Measurements from ENCODE around the gene CCL11. TPM values are rescaled to one million over a fixed set of nuclear protein-coding genes. Genes with fewer than 3 reads are reported as not detected.

The CCL11 gene
- total RNA-seq = not detected in 2 replicates

DNA sequence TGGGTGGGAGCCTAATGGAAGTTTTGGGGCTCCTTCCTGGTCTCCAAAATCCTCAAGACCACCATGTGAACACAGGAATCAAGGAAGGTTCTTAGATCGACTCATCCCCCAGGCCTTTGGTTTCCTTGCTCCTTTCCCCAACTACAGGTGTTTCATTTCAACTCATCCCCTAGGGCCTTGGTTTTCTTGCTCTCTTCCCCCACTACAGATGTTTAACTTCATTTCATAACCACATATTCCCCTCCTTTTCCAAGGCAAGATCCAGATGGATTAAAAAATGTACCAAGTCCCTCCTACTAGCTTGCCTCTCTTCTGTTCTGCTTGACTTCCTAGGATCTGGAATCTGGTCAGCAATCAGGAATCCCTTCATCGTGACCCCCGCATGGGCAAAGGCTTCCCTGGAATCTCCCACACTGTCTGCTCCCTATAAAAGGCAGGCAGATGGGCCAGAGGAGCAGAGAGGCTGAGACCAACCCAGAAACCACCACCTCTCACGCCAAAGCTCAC, at the start of gene CCL11:
Gene CCL11 (plus strand): TSS at position 457 of the 507 bp plus-strand sequence. CDS start 67 bp downstream, outside the sequence.

DNA sequence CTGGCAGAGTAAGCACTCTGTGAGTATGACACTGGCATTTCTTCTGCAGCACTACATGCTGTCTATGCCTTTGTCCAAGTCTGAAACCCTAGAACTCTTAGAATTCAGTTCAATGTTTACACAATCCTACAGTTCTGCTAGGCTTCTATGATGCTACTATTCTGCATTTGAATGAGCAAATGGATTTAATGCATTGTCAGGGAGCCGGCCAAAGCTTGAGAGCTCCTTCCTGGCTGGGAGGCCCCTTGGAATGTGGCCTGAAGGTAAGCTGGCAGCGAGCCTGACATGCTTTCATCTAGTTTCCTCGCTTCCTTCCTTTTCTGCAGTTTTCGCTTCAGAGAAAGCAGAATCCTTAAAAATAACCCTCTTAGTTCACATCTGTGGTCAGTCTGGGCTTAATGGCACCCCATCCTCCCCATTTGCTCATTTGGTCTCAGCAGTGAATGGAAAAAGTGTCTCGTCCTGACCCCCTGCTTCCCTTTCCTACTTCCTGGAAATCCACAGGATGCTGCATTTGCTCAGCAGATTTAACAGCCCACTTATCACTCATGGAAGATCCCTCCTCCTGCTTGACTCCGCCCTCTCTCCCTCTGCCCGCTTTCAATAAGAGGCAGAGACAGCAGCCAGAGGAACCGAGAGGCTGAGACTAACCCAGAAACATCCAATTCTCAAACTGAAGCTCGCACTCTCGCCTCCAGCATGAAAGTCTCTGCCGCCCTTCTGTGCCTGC, 30.7 kb upstream of the CCL11 start, which contains the start of gene CCL2:
Gene CCL2 (plus strand): TSS at position 635 of the 730 bp plus-strand sequence. CDS start 65 bp downstream, at position 700.

DNA sequence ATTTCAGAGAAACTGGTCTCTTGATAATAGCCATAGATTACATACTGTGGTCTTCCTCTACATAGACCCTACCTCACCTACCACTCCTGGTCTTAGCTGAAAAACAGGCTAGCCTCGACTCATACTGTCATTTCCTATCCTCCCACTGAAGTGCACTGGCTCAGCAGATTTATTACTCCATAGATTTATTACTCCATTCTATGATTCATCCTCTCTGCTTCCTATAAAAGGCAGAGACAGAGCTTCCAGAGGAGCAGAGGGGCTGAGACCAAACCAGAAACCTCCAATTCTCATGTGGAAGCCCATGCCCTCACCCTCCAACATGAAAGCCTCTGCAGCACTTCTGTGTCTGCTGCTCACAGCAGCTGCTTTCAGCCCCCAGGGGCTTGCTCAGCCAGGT, 15.6 kb upstream of the CCL11 start, which contains the start of gene CCL7:
Gene CCL7 (plus strand): TSS at position 253 of the 400 bp plus-strand sequence. CDS start 70 bp downstream, at position 323.

DNA sequence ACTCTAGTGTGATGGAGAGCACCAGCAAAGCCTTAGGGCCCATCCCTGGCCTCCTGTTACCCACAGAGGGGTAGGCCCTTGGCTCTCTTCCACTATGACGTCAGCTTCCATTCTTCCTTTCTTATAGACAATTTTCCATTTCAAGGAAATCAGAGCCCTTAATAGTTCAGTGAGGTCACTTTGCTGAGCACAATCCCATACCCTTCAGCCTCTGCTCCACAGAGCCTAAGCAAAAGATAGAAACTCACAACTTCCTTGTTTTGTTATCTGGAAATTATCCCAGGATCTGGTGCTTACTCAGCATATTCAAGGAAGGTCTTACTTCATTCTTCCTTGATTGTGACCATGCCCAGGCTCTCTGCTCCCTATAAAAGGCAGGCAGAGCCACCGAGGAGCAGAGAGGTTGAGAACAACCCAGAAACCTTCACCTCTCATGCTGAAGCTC, 33.5 kb downstream of the CCL11 start, which contains the start of gene CCL8:
Gene CCL8 (plus strand): TSS at position 397 of the 445 bp plus-strand sequence. CDS start 67 bp downstream, outside the sequence.

Other genes starting within 250 kb of the CCL11 start
- gene CCL2, start 30.5 kb upstream of the CCL11 start, total RNA-seq = 163 and 208 TPM in 2 replicates
- gene CCL7, start 15.5 kb upstream of the CCL11 start, total RNA-seq = 0.85 and 3.7 TPM in 2 replicates
- gene CCL8, start 33.7 kb downstream of the CCL11 start, total RNA-seq = 0.20 and 0.26 TPM in 2 replicates
- gene CCL13, start 70.7 kb downstream of the CCL11 start, total RNA-seq = 3.9 TPM in 1 of 2 replicates, not detected in the other
- not detected in 2 replicates for gene CCL1, start 77.5 kb downstream of the CCL11 start, total RNA-seq